Measurements from ENCODE around the gene SMIM20.

The SMIM20 gene

GRCh38 chr4:25962393-25962792 is 48.4 kb downstream of the SMIM20 start:
- DNase-seq = no peak

- no peak for DNase-seq
Observed at GRCh38 chr4:25965629-25966028, 51.6 kb downstream of the SMIM20 start.

GRCh38 chr4:25966171-25966570 is 52.2 kb downstream of the SMIM20 start:
- DNase-seq = no peak

- no peak for DNase-seq
Observed at GRCh38 chr4:25969374-25970155, 55.5 kb downstream of the SMIM20 start.

GRCh38 chr4:25970226-25970675 is 56.2 kb downstream of the SMIM20 start:
- no peak for DNase-seq

GRCh38 chr4:25970691-25971432 is 56.8 kb downstream of the SMIM20 start:
- no peak for DNase-seq

- DNase-seq = no peak
Observed at GRCh38 chr4:25972366-25972765, 58.3 kb downstream of the SMIM20 start.

GRCh38 chr4:25972984-25973745 is 59.1 kb downstream of the SMIM20 start:
- no peak for DNase-seq

- DNase-seq = no peak
Observed at GRCh38 chr4:25976780-25977179, 62.8 kb downstream of the SMIM20 start.

GRCh38 chr4:25977397-25978170 is 63.6 kb downstream of the SMIM20 start:
- DNase-seq = no peak

GRCh38 chr4:25978327-25978726 is 64.3 kb downstream of the SMIM20 start:
- no peak for DNase-seq

All from NCI-H446 (cell line).